GM12874 (cell line): ENCODE measurements around the gene VSX1.

Experiments
- CTCF ChIP-seq: IDR thresholded peaks from 2 replicates; pipeline ENCODE4 v1.5.1; 2011; ENCODE audit warnings: low read depth, mild to moderate bottlenecking, control low read depth, low read length, moderate library complexity; ENCODE audit not compliant: insufficient read depth

Gene VSX1

GRCh38 chr20:25085756-25086495 lies 4.0 kb upstream of the VSX1 start:
- TF ChIP-seq CTCF: no peak

DNA sequence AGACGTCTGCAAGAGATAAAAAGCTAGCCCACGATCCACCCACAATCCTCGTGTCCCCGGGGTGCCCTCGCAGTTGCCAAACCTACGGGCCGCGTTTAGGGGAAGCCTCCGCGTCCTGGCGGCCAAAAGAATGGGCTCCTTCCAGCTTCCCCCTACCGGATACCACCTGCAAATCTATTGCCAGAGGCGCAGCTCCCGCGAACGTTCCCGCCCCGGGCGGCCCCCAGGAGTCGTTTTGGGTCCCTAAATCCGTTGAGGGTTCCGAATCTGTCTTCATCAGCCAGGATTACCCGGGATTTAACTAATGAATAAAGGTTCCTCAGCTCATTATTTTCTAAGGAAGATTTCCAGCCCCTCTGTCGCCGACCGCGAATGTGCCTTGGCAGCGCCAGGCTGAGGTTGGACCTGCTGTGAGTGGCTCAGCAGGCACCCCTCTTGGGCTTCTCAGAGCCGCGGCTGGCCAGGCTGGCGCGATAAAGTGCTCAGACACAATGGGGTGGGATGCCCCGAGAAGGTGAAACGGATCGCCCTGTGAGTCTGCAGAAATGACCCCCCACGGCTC lies 2.8 kb upstream of the VSX1 start:
- TF ChIP-seq CTCF: no peak

GRCh38 chr20:25083773-25084625 lies 2.1 kb upstream of the VSX1 start:
- TF ChIP-seq CTCF: peak; percentile 44

DNA sequence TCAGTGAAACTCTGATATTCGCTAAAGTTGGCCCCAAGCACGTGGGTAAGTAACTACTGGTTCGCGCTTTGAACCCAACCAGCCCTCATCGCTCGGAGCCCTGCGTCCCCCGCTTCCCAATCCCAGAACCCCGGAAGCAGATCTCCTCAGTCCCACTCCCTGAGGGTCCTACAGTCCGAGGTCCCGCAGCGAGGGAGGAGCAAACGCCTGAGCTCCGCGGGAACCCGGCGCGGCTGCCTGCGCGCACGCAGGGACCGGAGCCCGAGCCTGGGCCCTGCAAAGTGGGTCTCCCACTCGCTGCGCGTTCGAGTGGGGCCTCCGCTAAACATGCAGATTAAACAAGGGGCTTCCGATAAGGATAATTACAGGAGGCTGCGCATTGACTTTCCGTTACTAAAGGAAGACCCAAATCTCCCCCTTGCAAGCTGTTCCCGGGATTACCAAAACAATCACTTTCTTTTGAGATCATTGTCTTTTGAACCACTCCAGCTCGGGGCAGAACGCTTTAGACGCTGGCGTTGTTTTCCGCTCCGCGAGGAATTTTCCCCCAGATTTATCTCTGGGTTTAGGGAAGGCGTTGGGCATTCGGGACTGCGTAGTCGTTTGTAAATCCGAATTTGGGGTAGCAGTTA lies 1.3 kb upstream of the VSX1 start:
- no peak for TF ChIP-seq CTCF

DNA sequence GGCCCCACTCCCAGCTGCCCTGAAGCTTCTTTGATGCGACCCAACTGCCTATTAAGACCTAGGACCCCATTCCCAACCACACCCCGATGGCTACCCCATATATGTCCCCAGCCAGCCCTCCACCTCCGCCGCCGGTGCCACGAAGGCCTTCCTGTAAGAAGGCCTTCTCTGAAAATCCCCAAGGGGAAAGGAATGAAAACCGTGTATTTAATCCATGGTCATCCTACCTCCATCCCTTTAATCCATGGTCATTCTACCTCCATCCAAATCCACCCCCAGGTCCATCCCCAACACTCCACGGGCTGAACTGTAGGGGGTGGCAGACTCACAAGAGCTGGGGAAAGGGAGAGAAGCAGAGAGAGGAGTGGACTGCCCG lies 545 bp upstream of the VSX1 start:
- TF ChIP-seq CTCF: no peak

- TF ChIP-seq CTCF: no peak
These were observed 744 bp downstream of the VSX1 start for GRCh38 chr20:25081065-25081729.
